Suprapubic skin (tissue), 4 donors: ENCODE data around the gene KLHL30.

Source experiments
- CTCF ChIP-seq, 2 donors: fragments of 200-600 bp in 1 of 2; fragments of 450-650 bp in 1 of 2; sonication (generic) in 1 of 2; IDR thresholded peaks; one replicate each; pipeline ENCODE4 v1.5.1; 2016 to 2019; ENCODE audit warnings: antibody characterized with exemption in 2 of 2, mild to moderate bottlenecking in 1 of 2, moderate library complexity in 1 of 2
- EP300 ChIP-seq: sonication (generic); formaldehyde crosslinking; IDR thresholded peaks from one replicate; pipeline ENCODE4 v1.6.1; 2017; ENCODE audit warnings: antibody characterized with exemption
- POLR2A ChIP-seq, 2 donors: fragments of 450-650 bp; IDR thresholded peaks; one replicate each; pipeline ENCODE4 v1.6.1; 2017; ENCODE audit warnings: antibody characterized with exemption in 2 of 2, mild to moderate bottlenecking in 2 of 2, moderate library complexity in 2 of 2
- POLR2AphosphoS5 ChIP-seq, 3 donors: sonication (generic); formaldehyde crosslinking; IDR thresholded peaks; one replicate each; pipeline ENCODE4 v1.6.1; 2017; ENCODE audit warnings: antibody characterized with exemption in 3 of 3

- TF ChIP-seq CTCF (IDR thresholded peaks at IDR 0.05), result no peak
- no peak for TF ChIP-seq POLR2A (IDR thresholded peaks at IDR 0.05)
- TF ChIP-seq POLR2AphosphoS5 (IDR thresholded peaks at IDR 0.05), result no peak
- TF ChIP-seq EP300, result no peak
Measured at GRCh38 chr2:238163481-238164198, 25.2 kb downstream of the KLHL30 start.
